Esophagus (tissue), 2 donors: ENCODE data around the gene TSEN2. TPM values are rescaled to one million over a fixed set of nuclear protein-coding genes. Genes with fewer than 3 reads are reported as not detected.

Experiments
- H3K27ac ChIP-seq, 2 donors: one replicate each; pipeline ENCODE4 v1.5.1; 2013; ENCODE audit warnings: low read depth in 2 of 2, mild to moderate bottlenecking in 2 of 2, inconsistent platforms in 1 of 2, low read length in 1 of 2, moderate library complexity in 1 of 2
- H3K27me3 ChIP-seq, 2 donors: one replicate each; pipeline ENCODE4 v1.6.1; 2013; ENCODE audit warnings: low read length in 2 of 2, control low read depth in 1 of 2, mild to moderate bottlenecking in 1 of 2; ENCODE audit not compliant: insufficient read depth in 2 of 2, control insufficient read depth in 1 of 2
- H3K36me3 ChIP-seq, 2 donors: one replicate each; pipeline ENCODE4 v1.6.1; 2013; ENCODE audit warnings: low read length in 1 of 2; ENCODE audit not compliant: control insufficient read depth in 2 of 2, insufficient read depth in 2 of 2
- H3K4me1 ChIP-seq, 2 donors: one replicate each; pipeline ENCODE4 v1.6.1; 2013; ENCODE audit warnings: low read length in 1 of 2; ENCODE audit not compliant: control insufficient read depth in 2 of 2, insufficient read depth in 2 of 2
- H3K4me3 ChIP-seq, 2 donors: one replicate each; pipeline ENCODE4 v1.5.1; 2013; ENCODE audit warnings: low read length in 2 of 2, mild to moderate bottlenecking in 2 of 2, low read depth in 1 of 2, moderate library complexity in 1 of 2
- H3K9me3 ChIP-seq, 2 donors: one replicate each; pipeline ENCODE4 v1.6.1; 2013; ENCODE audit warnings: mild to moderate bottlenecking in 2 of 2, low read depth in 1 of 2, low read length in 1 of 2, moderate library complexity in 1 of 2; ENCODE audit not compliant: control insufficient read depth in 2 of 2, insufficient read depth in 1 of 2
- WGBS, 2 donors: extraction: QIAGEN DNeasy Blood & Tissue Kit; methylation state at CpG; one replicate each; pipeline ENCODE4 v1.1.7; 2013; 5-methylcytosine and 5-hydroxymethylcytosine counted together
- polyA plus RNA-seq, 2 donors: library from polyadenylated mRNA; stranded (reverse); fragments of 200-250 nt; gene quantifications; one replicate each; pipeline ENCODE4 v1.2.3, GENCODE V29; 2013
- donor health status: healthy with polysubstance abuse.
- donor health status: Bipolar disorder and iron deficiency.

The TSEN2 gene
- polyA plus RNA-seq, 2 donors, result 9.8 to 15.3 TPM

- 55 to 62% methylated on average over 5 of the region's 5 CpGs for WGBS, 2 donors
- no peak overlapping the region for H3K4me3 ChIP-seq
- H3K27ac ChIP-seq, result peak overlapping the region; percentile 2 to 15
- H3K36me3 ChIP-seq, result peaks cover 7 to 10% of the 10 kb centered on the region in 2 donors
- H3K9me3 ChIP-seq, result peaks cover 0 to 2% of the 10 kb centered on the region in 2 donors
- H3K27me3 ChIP-seq, result no peaks in the 10 kb centered on the region
- H3K4me1 ChIP-seq, result peaks cover 2 to 4% of the 10 kb centered on the region in 2 donors
Observed at GRCh38 chr3:12508291-12508700, 24.0 kb downstream of the TSEN2 start.

- Histone ChIP-seq H3K27ac (no peak overlapping the region), H3K4me3 (no peak overlapping the region), H3K4me1 (peaks cover 2 to 4% of the 10 kb centered on the region in 2 donors), H3K36me3 (peaks cover 5 to 6% of the 10 kb centered on the region in 2 donors), H3K9me3 (peaks cover 0 to 2% of the 10 kb centered on the region in 2 donors), H3K27me3 (no peaks in the 10 kb centered on the region)
- WGBS, 2 donors, result 71 to 76% methylated on average over 3 of the region's 3 CpGs
Observed at GRCh38 chr3:12509466-12509865, 25.2 kb downstream of the TSEN2 start.

GRCh38 chr3:12512534-12513118 is 28.3 kb downstream of the TSEN2 start:
- H3K9me3 ChIP-seq, result peaks cover 0 to 2% of the 10 kb centered on the region in 2 donors
- no peak overlapping the region for H3K4me3 ChIP-seq
- H3K4me1 ChIP-seq, result peaks cover 2 to 4% of the 10 kb centered on the region in 2 donors
- H3K36me3 ChIP-seq, result peaks cover 2 to 5% of the 10 kb centered on the region in 2 donors
- WGBS, 2 donors, result 93 to 98% methylated on average over 4 of the region's 4 CpGs
- no peaks in the 10 kb centered on the region for H3K27me3 ChIP-seq
- H3K27ac ChIP-seq, result no peak overlapping the region

- WGBS, 2 donors, result 85 to 93% methylated on average over 5 of the region's 5 CpGs
- no peak overlapping the region for H3K4me3 ChIP-seq
- H3K27me3 ChIP-seq, result no peaks in the 10 kb centered on the region
- H3K9me3 ChIP-seq, result no peaks in the 10 kb centered on the region
- no peak overlapping the region for H3K27ac ChIP-seq
- H3K4me1 ChIP-seq, result no peaks in the 10 kb centered on the region
- H3K36me3 ChIP-seq, result peaks cover under 1 to 5% of the 10 kb centered on the region in 2 donors
Observed at GRCh38 chr3:12513694-12514446, 29.6 kb downstream of the TSEN2 start.

GRCh38 chr3:12515631-12516030 is 31.4 kb downstream of the TSEN2 start:
- H3K27me3 ChIP-seq, result no peaks in the 10 kb centered on the region
- H3K27ac ChIP-seq, result no peak overlapping the region
- H3K36me3 ChIP-seq, result peaks cover 0 to 2% of the 10 kb centered on the region in 2 donors
- no peaks in the 10 kb centered on the region for H3K4me1 ChIP-seq
- no peaks in the 10 kb centered on the region for H3K9me3 ChIP-seq
- H3K4me3 ChIP-seq, result no peak overlapping the region

- peaks cover 2 to 8% of the 10 kb centered on the region in 2 donors for H3K36me3 ChIP-seq
- no peaks in the 10 kb centered on the region for H3K27me3 ChIP-seq
- no peaks in the 10 kb centered on the region for H3K4me1 ChIP-seq
- 80 to 93% methylated on average over 11 of the region's 11 CpGs for WGBS, 2 donors
- H3K4me3 ChIP-seq, result no peak overlapping the region
- H3K9me3 ChIP-seq, result no peaks in the 10 kb centered on the region
- no peak overlapping the region for H3K27ac ChIP-seq
Observed at GRCh38 chr3:12516873-12517272, 32.6 kb downstream of the TSEN2 start.

GRCh38 chr3:12518261-12519028 is 34.2 kb downstream of the TSEN2 start:
- peaks cover 4 to 8% of the 10 kb centered on the region in 2 donors for H3K36me3 ChIP-seq
- peak overlapping the region in 1 of 2 donors; percentile 6 for H3K27ac ChIP-seq
- H3K4me3 ChIP-seq, result no peak overlapping the region
- 89 to 91% methylated on average over 6 of the region's 6 CpGs for WGBS, 2 donors
- H3K4me1 ChIP-seq, result no peaks in the 10 kb centered on the region
- H3K9me3 ChIP-seq, result no peaks in the 10 kb centered on the region
- H3K27me3 ChIP-seq, result no peaks in the 10 kb centered on the region

- peaks cover 4 to 11% of the 10 kb centered on the region in 2 donors for H3K36me3 ChIP-seq
- H3K27ac ChIP-seq, result no peak overlapping the region
- H3K27me3 ChIP-seq, result no peaks in the 10 kb centered on the region
- H3K9me3 ChIP-seq, result no peaks in the 10 kb centered on the region
- 94 to 95% methylated on average over 2 of the region's 2 CpGs for WGBS, 2 donors
- no peaks in the 10 kb centered on the region for H3K4me1 ChIP-seq
- no peak overlapping the region for H3K4me3 ChIP-seq
Observed at GRCh38 chr3:12521010-12521409, 36.7 kb downstream of the TSEN2 start.

GRCh38 chr3:12522721-12523120 is 38.4 kb downstream of the TSEN2 start:
- Histone ChIP-seq H3K4me1 (no peaks in the 10 kb centered on the region), H3K27me3 (no peaks in the 10 kb centered on the region), H3K27ac (no peak overlapping the region), H3K4me3 (no peak overlapping the region), H3K9me3 (no peaks in the 10 kb centered on the region), H3K36me3 (peaks cover 11% of the 10 kb centered on the region in 2 donors)
- WGBS, 2 donors, result 59 to 93% methylated on average over 1 of the region's 1 CpG
